Measurements from ENCODE around the gene USP40. TPM values are rescaled to one million over a fixed set of nuclear protein-coding genes. Genes with fewer than 3 reads are reported as not detected.

The USP40 gene
- total and polyA plus RNA-seq, 2 experiments from 2014 or later = 20.4 to 25.9 TPM

DNA sequence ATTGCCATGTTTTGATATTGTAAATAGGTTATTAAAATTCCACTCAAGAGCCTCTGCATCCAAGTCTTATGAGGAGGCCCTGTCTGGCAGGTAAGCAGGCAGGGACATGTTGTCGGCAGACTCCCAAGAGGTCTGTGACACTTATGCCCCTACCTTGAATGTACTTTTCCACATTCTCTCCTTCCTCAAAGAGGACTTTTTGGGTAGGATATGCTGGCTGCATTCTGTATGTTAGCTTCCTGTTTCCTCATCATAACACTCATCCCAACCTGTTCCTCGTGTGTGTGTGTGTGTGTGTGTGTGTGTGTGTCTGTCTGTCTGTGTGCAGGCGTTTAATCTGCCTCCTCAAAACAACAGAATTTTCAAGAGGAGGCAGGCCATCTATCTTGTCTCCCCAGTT, 75.3 kb downstream of the USP40 start:
- Histone ChIP-seq H3K79me2 (no peaks in the 10 kb centered on the region), H4K20me1 (ENCODE audit: insufficient read depth, poor library complexity, severe bottlenecking) (no peaks in the 10 kb centered on the region), H2AFZ (no peak overlapping the region), H3K9me3 (ENCODE audit: low read depth) (no peaks in the 10 kb centered on the region), H3K4me1 (ENCODE audit: insufficient read depth) (peaks cover 5% of the 10 kb centered on the region), H3K4me2 (no peak overlapping the region), H3K27me3 (no peaks in the 10 kb centered on the region), H3K27ac (no peak overlapping the region), H3K36me3 (replicated peaks; ENCODE audit: insufficient read depth, low read depth) (no peaks in the 10 kb centered on the region), H3K9me2 (replicated peaks; ENCODE audit: insufficient read depth) (no peaks in the 10 kb centered on the region), H3K4me3 (no peak overlapping the region)
- no peak for TF ChIP-seq EZH2 (IDR thresholded peaks at IDR 0.05; ENCODE audit: borderline replicate concordance)
- TF ChIP-seq, protein P1, sequence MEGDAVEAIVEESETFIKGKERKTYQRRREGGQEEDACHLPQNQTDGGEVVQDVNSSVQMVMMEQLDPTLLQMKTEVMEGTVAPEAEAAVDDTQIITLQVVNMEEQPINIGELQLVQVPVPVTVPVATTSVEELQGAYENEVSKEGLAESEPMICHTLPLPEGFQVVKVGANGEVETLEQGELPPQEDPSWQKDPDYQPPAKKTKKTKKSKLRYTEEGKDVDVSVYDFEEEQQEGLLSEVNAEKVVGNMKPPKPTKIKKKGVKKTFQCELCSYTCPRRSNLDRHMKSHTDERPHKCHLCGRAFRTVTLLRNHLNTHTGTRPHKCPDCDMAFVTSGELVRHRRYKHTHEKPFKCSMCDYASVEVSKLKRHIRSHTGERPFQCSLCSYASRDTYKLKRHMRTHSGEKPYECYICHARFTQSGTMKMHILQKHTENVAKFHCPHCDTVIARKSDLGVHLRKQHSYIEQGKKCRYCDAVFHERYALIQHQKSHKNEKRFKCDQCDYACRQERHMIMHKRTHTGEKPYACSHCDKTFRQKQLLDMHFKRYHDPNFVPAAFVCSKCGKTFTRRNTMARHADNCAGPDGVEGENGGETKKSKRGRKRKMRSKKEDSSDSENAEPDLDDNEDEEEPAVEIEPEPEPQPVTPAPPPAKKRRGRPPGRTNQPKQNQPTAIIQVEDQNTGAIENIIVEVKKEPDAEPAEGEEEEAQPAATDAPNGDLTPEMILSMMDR (IDR thresholded peaks at IDR 0.05; ENCODE audit: poor library complexity) = no peak
- no peak for TF ChIP-seq EZH2phosphoT487 (IDR thresholded peaks at IDR 0.05; ENCODE audit: low read depth, severe bottlenecking, unreplicated experiment)
- DNase-seq (ENCODE audit: low spot score) = no peak
- WGBS (ENCODE audit: low lambda C conversion rate, missing lambda C conversion rate) = 95% methylated on average over 3 of the region's 3 CpGs

- Histone ChIP-seq H4K20me1 (ENCODE audit: insufficient read depth, poor library complexity, severe bottlenecking) (no peaks in the 10 kb centered on the region), H3K79me2 (no peaks in the 10 kb centered on the region), H3K36me3 (replicated peaks; ENCODE audit: insufficient read depth, low read depth) (no peaks in the 10 kb centered on the region), H3K27ac (no peak overlapping the region), H3K9me3 (ENCODE audit: low read depth) (no peaks in the 10 kb centered on the region), H3K4me3 (no peak overlapping the region), H3K4me2 (no peak overlapping the region), H3K9me2 (replicated peaks; ENCODE audit: insufficient read depth) (no peaks in the 10 kb centered on the region), H3K27me3 (no peaks in the 10 kb centered on the region), H2AFZ (no peak overlapping the region), H3K4me1 (ENCODE audit: insufficient read depth) (peaks cover 5% of the 10 kb centered on the region)
- 96% methylated on average over 7 of the region's 7 CpGs for WGBS (ENCODE audit: low lambda C conversion rate, missing lambda C conversion rate)
- TF ChIP-seq, protein P1 (IDR thresholded peaks at IDR 0.05; ENCODE audit: poor library complexity) = no peak
- TF ChIP-seq EZH2 (IDR thresholded peaks at IDR 0.05; ENCODE audit: borderline replicate concordance) (no peak), EZH2phosphoT487 (IDR thresholded peaks at IDR 0.05; ENCODE audit: low read depth, severe bottlenecking, unreplicated experiment) (no peak)
- DNase-seq (ENCODE audit: low spot score) = no peak
Observed at GRCh38 chr2:233490831-233491230, 75.8 kb downstream of the USP40 start.

- Histone ChIP-seq H3K27me3 (no peaks in the 10 kb centered on the region), H3K9me2 (replicated peaks; ENCODE audit: insufficient read depth) (no peaks in the 10 kb centered on the region), H2AFZ (no peak overlapping the region), H3K4me1 (ENCODE audit: insufficient read depth) (peaks cover 5% of the 10 kb centered on the region), H3K9me3 (ENCODE audit: low read depth) (no peaks in the 10 kb centered on the region), H3K4me3 (no peak overlapping the region), H4K20me1 (ENCODE audit: insufficient read depth, poor library complexity, severe bottlenecking) (no peaks in the 10 kb centered on the region), H3K36me3 (replicated peaks; ENCODE audit: insufficient read depth, low read depth) (no peaks in the 10 kb centered on the region), H3K79me2 (no peaks in the 10 kb centered on the region), H3K4me2 (no peak overlapping the region), H3K27ac (no peak overlapping the region)
- TF ChIP-seq EZH2phosphoT487 (IDR thresholded peaks at IDR 0.05; ENCODE audit: low read depth, severe bottlenecking, unreplicated experiment) = no peak
- TF ChIP-seq, protein P1 (IDR thresholded peaks at IDR 0.05; ENCODE audit: poor library complexity) = no peak
- no peak for TF ChIP-seq EZH2 (IDR thresholded peaks at IDR 0.05; ENCODE audit: borderline replicate concordance)
- WGBS (ENCODE audit: low lambda C conversion rate, missing lambda C conversion rate) = 97% methylated on average over 6 of the region's 6 CpGs
- no peak for DNase-seq (ENCODE audit: low spot score)
Observed at GRCh38 chr2:233489666-233490065, 76.9 kb downstream of the USP40 start.

- H3K79me2 ChIP-seq = no peaks in the 10 kb centered on the region
- H3K9me2 ChIP-seq (replicated peaks; ENCODE audit: insufficient read depth) = no peaks in the 10 kb centered on the region
- no peaks in the 10 kb centered on the region for H3K27me3 ChIP-seq
- WGBS (ENCODE audit: low lambda C conversion rate, missing lambda C conversion rate) = 90% methylated on average over 10 of the region's 10 CpGs
- no peaks in the 10 kb centered on the region for H4K20me1 ChIP-seq (ENCODE audit: insufficient read depth, poor library complexity, severe bottlenecking)
- no peak overlapping the region for H2AFZ ChIP-seq
- no peak overlapping the region for H3K4me3 ChIP-seq
- H3K27ac ChIP-seq = no peak overlapping the region
- DNase-seq (ENCODE audit: low spot score) = no peak
- H3K4me2 ChIP-seq = no peak overlapping the region
- peaks cover 5% of the 10 kb centered on the region for H3K4me1 ChIP-seq (ENCODE audit: insufficient read depth)
- no peak for TF ChIP-seq EZH2 (IDR thresholded peaks at IDR 0.05; ENCODE audit: borderline replicate concordance)
- TF ChIP-seq, protein P1 (IDR thresholded peaks at IDR 0.05; ENCODE audit: poor library complexity) = no peak
- H3K9me3 ChIP-seq (ENCODE audit: low read depth) = no peaks in the 10 kb centered on the region
- H3K36me3 ChIP-seq (replicated peaks; ENCODE audit: insufficient read depth, low read depth) = no peaks in the 10 kb centered on the region
Observed at GRCh38 chr2:233489143-233489542, 77.4 kb downstream of the USP40 start.
